ENCODE data around the gene SIPA1L3.

SIPA1L3 gene

GRCh38 chr19:37902668-37903067, 4.3 kb upstream of the SIPA1L3 start:
- DNase-seq = peak; percentile 86
- Histone ChIP-seq H3K9ac (ENCODE audit: low read length) (no peak overlapping the region), H3K79me2 (ENCODE audit: low read length) (peaks cover 5% of the 10 kb centered on the region), H3K36me3 (replicated peaks; ENCODE audit: insufficient read depth, low read length) (no peaks in the 10 kb centered on the region), H3F3A (ENCODE audit: insufficient read depth, low read length) (peaks cover 5% of the 10 kb centered on the region; the same call in 1 of the 2 replicates), H3K9me2 (replicated peaks; ENCODE audit: insufficient read depth, low read length) (no peaks in the 10 kb centered on the region), H3K4me3 (ENCODE audit: low read length) (no peak overlapping the region), H2AFZ (ENCODE audit: low read length) (no peak overlapping the region), H3K4me2 (ENCODE audit: low read depth, low read length) (no peak overlapping the region), H3K9me3 (replicated peaks; ENCODE audit: insufficient read depth, low read length) (no peaks in the 10 kb centered on the region), H3K4me1 (ENCODE audit: low read length) (no peaks in the 10 kb centered on the region), H4K20me1 (ENCODE audit: insufficient read depth, low read length) (no peaks in the 10 kb centered on the region), H3K27me3 (replicated peaks; ENCODE audit: insufficient read depth, low read length) (no peaks in the 10 kb centered on the region), H3K27ac (ENCODE audit: low read length) (no peak overlapping the region)
- TF ChIP-seq EZH2 (optimal IDR thresholded peaks at IDR 0.05; ENCODE audit: low read depth, low read length) (no peak), EZH2phosphoT487 (IDR thresholded peaks at IDR 0.05; ENCODE audit: low read length) (no peak), CTCF (IDR thresholded peaks at IDR 0.05; ENCODE audit: low read length) (peak; percentile 89)

GRCh38 chr19:37903096-37903495, 3.9 kb upstream of the SIPA1L3 start:
- Histone ChIP-seq H3K9ac (ENCODE audit: low read length) (no peak overlapping the region), H3K79me2 (ENCODE audit: low read length) (peaks cover 9% of the 10 kb centered on the region), H3K9me3 (replicated peaks; ENCODE audit: insufficient read depth, low read length) (no peaks in the 10 kb centered on the region), H3K27ac (ENCODE audit: low read length) (no peak overlapping the region), H3K9me2 (replicated peaks; ENCODE audit: insufficient read depth, low read length) (no peaks in the 10 kb centered on the region), H4K20me1 (ENCODE audit: insufficient read depth, low read length) (no peaks in the 10 kb centered on the region), H3F3A (ENCODE audit: insufficient read depth, low read length) (peaks cover 5% of the 10 kb centered on the region; the same call in 1 of the 2 replicates), H3K27me3 (replicated peaks; ENCODE audit: insufficient read depth, low read length) (no peaks in the 10 kb centered on the region), H3K36me3 (replicated peaks; ENCODE audit: insufficient read depth, low read length) (no peaks in the 10 kb centered on the region), H3K4me1 (ENCODE audit: low read length) (peaks cover 4% of the 10 kb centered on the region), H2AFZ (ENCODE audit: low read length) (no peak overlapping the region), H3K4me3 (ENCODE audit: low read length) (no peak overlapping the region), H3K4me2 (ENCODE audit: low read depth, low read length) (no peak overlapping the region)
- no peak for TF ChIP-seq EZH2 (optimal IDR thresholded peaks at IDR 0.05; ENCODE audit: low read depth, low read length)
- no peak for TF ChIP-seq EZH2phosphoT487 (IDR thresholded peaks at IDR 0.05; ENCODE audit: low read length)
- no peak for TF ChIP-seq CTCF (IDR thresholded peaks at IDR 0.05; ENCODE audit: low read length)
- no peak for DNase-seq

GRCh38 chr19:37905946-37906868, 801 bp upstream of the SIPA1L3 start, which contains the start of gene WDR87:
Gene WDR87, minus strand, starts transcription at chr19:37906594. Its CDS starts 8,355 bp downstream, at chr19:37898239.
- H3K36me3 ChIP-seq (replicated peaks; ENCODE audit: insufficient read depth, low read length) = no peaks in the 10 kb centered on the region
- peak within 1 kb of the TSS; percentile 92 for H3K4me3 ChIP-seq (ENCODE audit: low read length)
- H4K20me1 ChIP-seq (ENCODE audit: insufficient read depth, low read length) = no peaks in the 10 kb centered on the region
- peak within 1 kb of the TSS; percentile 19; the same call in 1 of the 2 replicates for H3K27ac ChIP-seq (ENCODE audit: low read length)
- no peaks in the 10 kb centered on the region for H3K9me2 ChIP-seq (replicated peaks; ENCODE audit: insufficient read depth, low read length)
- peak; percentile 44 for DNase-seq
- H3K4me2 ChIP-seq (ENCODE audit: low read depth, low read length) = peak within 1 kb of the TSS; percentile 82
- peaks cover 32% of the 10 kb centered on the region for H3K79me2 ChIP-seq (ENCODE audit: low read length)
- peak within 1 kb of the TSS; percentile 68 for H3K9ac ChIP-seq (ENCODE audit: low read length)
- H3F3A ChIP-seq (ENCODE audit: insufficient read depth, low read length) = peaks cover 5% of the 10 kb centered on the region; the same call in 1 of the 2 replicates
- no peaks in the 10 kb centered on the region for H3K27me3 ChIP-seq (replicated peaks; ENCODE audit: insufficient read depth, low read length)
- H3K9me3 ChIP-seq (replicated peaks; ENCODE audit: insufficient read depth, low read length) = no peaks in the 10 kb centered on the region
- peaks cover 7% of the 10 kb centered on the region for H3K4me1 ChIP-seq (ENCODE audit: low read length)
- no peak for TF ChIP-seq EZH2phosphoT487 (IDR thresholded peaks at IDR 0.05; ENCODE audit: low read length)
- TF ChIP-seq CTCF (IDR thresholded peaks at IDR 0.05; ENCODE audit: low read length) = no peak
- TF ChIP-seq EZH2 (optimal IDR thresholded peaks at IDR 0.05; ENCODE audit: low read depth, low read length) = no peak
- H2AFZ ChIP-seq (ENCODE audit: low read length) = peak within 1 kb of the TSS; percentile 100
